GM12873 (cell line): ENCODE measurements around the gene PSMD7.

Source experiments
- CTCF ChIP-seq: IDR thresholded peaks from 2 replicates; pipeline ENCODE4 v1.5.1; 2012; ENCODE audit warnings: low read depth, mild to moderate bottlenecking, moderate library complexity, low read length, control low read depth; ENCODE audit not compliant: insufficient read depth; ENCODE audit errors: missing control alignments

Gene PSMD7

GRCh38 chr16:74296432-74297144 lies at the start of gene PSMD7:
PSMD7 (plus strand) TSS chr16:74296814; CDS start chr16:74296915, 101 bp downstream.
- TF ChIP-seq CTCF: no peak

DNA sequence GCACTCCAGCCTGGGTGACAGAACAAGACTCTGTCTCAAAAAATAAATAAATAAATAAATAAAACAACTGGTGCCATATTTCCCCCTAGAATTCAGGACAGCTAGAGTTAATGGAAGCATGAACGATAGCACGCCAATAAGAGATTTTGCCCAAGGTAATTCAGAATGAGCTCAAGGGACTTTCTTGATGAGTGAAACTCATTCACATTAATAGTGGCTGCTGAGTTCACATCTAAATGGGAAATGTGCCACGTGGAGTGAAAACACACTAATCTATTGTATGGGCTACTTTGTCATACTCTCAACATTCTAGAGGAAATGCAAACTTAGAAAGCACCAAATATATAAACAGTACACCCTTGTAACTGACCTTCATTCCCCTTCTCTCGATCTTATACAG lies 47.4 kb upstream of the PSMD7 start:
- no peak for TF ChIP-seq CTCF

GRCh38 chr16:74249846-74250245 lies 46.8 kb upstream of the PSMD7 start:
- no peak for TF ChIP-seq CTCF

DNA sequence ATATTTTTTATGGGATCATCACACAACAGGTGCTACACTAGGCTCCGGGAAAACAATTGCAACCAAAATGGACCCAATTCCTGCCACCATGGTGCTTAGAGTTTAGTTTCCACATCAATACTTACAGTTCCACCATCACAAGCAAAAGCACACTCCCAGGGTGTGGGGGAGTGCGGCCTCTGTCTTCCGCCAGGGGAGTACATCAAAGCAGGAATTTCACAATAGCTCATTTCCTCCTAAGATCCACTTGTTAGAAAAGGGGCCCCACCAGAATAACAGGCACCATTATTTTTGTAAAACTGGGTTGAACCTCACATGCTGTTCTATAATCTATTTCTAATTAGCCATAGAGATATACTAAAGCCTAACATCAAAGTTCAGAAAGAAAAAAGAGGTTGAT lies 44.3 kb upstream of the PSMD7 start:
- no peak for TF ChIP-seq CTCF

DNA sequence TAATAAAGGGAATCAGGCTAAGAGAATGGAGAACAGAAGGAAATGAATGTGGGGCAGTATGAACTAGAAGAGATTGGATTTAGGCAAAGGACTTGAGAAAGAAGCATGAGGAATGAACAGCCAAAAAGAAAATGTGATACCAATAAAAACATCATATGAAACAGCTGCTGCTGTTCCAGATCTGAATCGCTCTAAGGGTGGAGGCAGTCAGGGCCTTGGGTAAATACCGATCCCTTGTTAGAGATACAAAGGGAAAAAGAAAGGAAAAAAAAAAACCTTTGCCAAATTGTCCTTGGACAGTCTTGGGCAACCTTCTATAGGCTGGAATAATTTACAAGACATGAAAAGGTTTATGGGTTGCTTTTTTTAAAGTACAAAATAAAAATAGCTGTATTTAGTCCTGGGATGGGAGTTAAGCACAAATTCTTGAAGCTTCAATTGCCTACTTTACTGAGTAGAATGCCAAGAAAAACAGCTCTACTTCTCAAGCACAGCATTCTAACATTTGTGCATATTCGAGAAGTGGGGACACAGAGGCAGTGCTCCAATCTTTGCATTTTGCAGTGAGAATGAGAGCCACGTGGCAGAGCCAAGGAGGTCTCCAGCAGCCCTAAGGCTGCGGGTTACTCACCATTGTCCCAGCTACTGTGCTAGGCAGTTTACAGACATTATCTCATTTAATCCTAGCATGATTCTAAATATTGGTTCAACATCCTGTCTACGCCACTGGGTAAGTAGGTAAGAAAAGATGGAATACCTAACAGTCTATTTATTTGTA lies 43.3 kb upstream of the PSMD7 start:
- TF ChIP-seq CTCF: no peak

DNA sequence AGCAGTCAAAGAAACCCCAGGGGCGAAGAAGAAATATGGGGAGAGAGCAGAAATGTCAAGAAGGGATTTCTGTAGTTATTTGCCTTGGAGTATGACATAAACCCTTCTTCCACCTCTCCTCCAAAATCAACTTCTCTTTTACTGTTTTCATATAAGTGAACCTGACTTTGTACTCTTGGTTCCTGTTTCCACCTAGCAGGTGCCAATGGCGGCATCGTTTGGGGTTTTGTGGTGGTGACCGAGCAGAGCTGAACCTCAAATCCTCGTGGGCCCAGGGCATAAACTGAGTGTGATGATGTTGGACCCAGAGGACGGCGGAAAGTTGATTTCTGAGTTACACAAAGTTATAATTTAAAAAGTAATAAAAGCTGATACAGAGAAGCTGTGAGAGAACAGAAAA lies 39.6 kb upstream of the PSMD7 start:
- TF ChIP-seq CTCF: no peak

DNA sequence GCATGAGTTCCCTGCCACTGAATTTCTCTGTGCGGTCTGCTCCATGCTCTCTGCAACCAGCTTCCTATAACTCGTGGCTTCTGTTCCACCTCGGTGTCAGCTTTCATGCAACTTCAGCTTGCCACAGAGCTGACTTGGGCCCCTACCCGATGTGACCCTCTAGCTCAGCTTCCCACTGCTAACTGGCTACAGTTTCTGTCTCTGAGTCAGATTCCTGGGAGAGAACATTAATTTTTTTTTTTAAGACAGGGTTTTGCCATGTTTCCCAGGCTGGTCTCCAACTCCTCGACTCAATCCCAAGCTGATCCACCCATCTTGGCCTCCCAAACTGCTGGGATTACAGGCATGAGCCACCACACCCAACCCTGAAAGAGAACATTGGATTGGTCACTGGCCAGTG lies 35.5 kb upstream of the PSMD7 start:
- no peak for TF ChIP-seq CTCF
